SK-N-SH treated with all-trans-retinoic acid at 6 μM for 48 hours (cell line): ENCODE data around the gene STMP1.

Source experiments
- ARNTL ChIP-seq: fragments of 450-650 bp; formaldehyde crosslinking; IDR thresholded peaks from 2 replicates; pipeline ENCODE4 v1.5.0; 2020; ENCODE audit warnings: low read depth, mild to moderate bottlenecking, moderate library complexity, borderline replicate concordance
- CSRNP3 ChIP-seq: fragments of 250-450 bp; sonication (Bioruptor Pico); IDR thresholded peaks from 2 replicates; pipeline ENCODE4 v1.5.1; 2021; ENCODE audit warnings: mild to moderate bottlenecking, moderate library complexity
- ESRRG ChIP-seq: fragments of 250-450 bp; sonication (Bioruptor Pico); IDR thresholded peaks from 2 replicates; pipeline ENCODE4 v1.6.1; 2021; ENCODE audit warnings: mild to moderate bottlenecking
- GLIS3 ChIP-seq: fragments of 250-450 bp; sonication (Bioruptor Pico); IDR thresholded peaks from 2 replicates; pipeline ENCODE4 v1.5.0; 2020; ENCODE audit warnings: mild to moderate bottlenecking, moderate library complexity
- OSR1 ChIP-seq: fragments of 250-450 bp; sonication (Bioruptor Pico); IDR thresholded peaks from 2 replicates; pipeline ENCODE4 v1.8.0; 2022; ENCODE audit warnings: moderate library complexity, mild to moderate bottlenecking, inconsistent platforms
- PATZ1 ChIP-seq: fragments of 250-450 bp; sonication (Bioruptor Pico); IDR thresholded peaks from 2 replicates; pipeline ENCODE4 v1.8.0; 2020; ENCODE audit warnings: mild to moderate bottlenecking, moderate library complexity, borderline replicate concordance
- POU6F1 ChIP-seq: fragments of 250-450 bp; sonication (Bioruptor Pico); IDR thresholded peaks from 2 replicates; pipeline ENCODE4 v1.8.0; 2021; ENCODE audit warnings: low read depth, mild to moderate bottlenecking, moderate library complexity, borderline replicate concordance
- PPARA ChIP-seq: fragments of 250-450 bp; sonication (Bioruptor Pico); IDR thresholded peaks from 2 replicates; pipeline ENCODE4 v1.5.0; 2020; ENCODE audit warnings: mild to moderate bottlenecking, borderline replicate concordance
- RARB ChIP-seq: fragments of 250-450 bp; sonication (Bioruptor Pico); IDR thresholded peaks from 2 replicates; pipeline ENCODE4 v1.8.0; 2021; ENCODE audit warnings: mild to moderate bottlenecking, moderate library complexity
- TOX ChIP-seq: fragments of 250-450 bp; sonication (Bioruptor Pico); IDR thresholded peaks from 2 replicates; pipeline ENCODE4 v1.8.0; 2021; ENCODE audit warnings: mild to moderate bottlenecking, moderate library complexity, borderline replicate concordance
- TSHZ2 ChIP-seq: fragments of 250-450 bp; sonication (Bioruptor Pico); IDR thresholded peaks from 2 replicates; pipeline ENCODE4 v1.5.0; 2020; ENCODE audit warnings: mild to moderate bottlenecking, moderate library complexity
- ZC3H10 ChIP-seq: fragments of 250-450 bp; sonication (Bioruptor Pico); IDR thresholded peaks from 2 replicates; pipeline ENCODE4 v1.5.1; 2021; ENCODE audit warnings: mild to moderate bottlenecking, moderate library complexity
- ZFP3 ChIP-seq: fragments of 250-450 bp; sonication (Bioruptor Pico); IDR thresholded peaks from 2 replicates; pipeline ENCODE4 v1.5.0; 2020; ENCODE audit warnings: mild to moderate bottlenecking, moderate library complexity
- ZNF565 ChIP-seq: fragments of 450-650 bp; formaldehyde crosslinking; conservative IDR thresholded peaks from 2 replicates; pipeline ENCODE4 v1.5.0; 2020; ENCODE audit warnings: low read depth, mild to moderate bottlenecking, moderate library complexity

- TF ChIP-seq PATZ1 (CRISPR knock-in tag) = peak; percentile 10; the same call in 1 of the 2 replicates
- peak; percentile 61; the same call in 1 of the 2 replicates for TF ChIP-seq ZC3H10
- TF ChIP-seq RARB (CRISPR knock-in tag) = no peak
- no peak for TF ChIP-seq POU6F1 (CRISPR knock-in tag)
- TF ChIP-seq ESRRG = no peak
- TF ChIP-seq ZFP3 = no peak
- TF ChIP-seq CSRNP3 (CRISPR knock-in tag) = no peak
- no peak for TF ChIP-seq OSR1 (CRISPR knock-in tag)
- TF ChIP-seq PPARA (CRISPR knock-in tag) = no peak
- no peak for TF ChIP-seq GLIS3 (CRISPR knock-in tag)
- TF ChIP-seq TOX (CRISPR knock-in tag) = no peak
- TF ChIP-seq ARNTL (CRISPR knock-in tag) = no peak
- no peak for TF ChIP-seq TSHZ2 (CRISPR knock-in tag)
- no peak for TF ChIP-seq ZNF565 (CRISPR knock-in tag)
Measured at GRCh38 chr7:135678612-135679575, 16.6 kb downstream of the STMP1 start.
